ENCODE results near the gene FCN2.
"Not testable (repeated sequence)": the region's sequence is repeated elsewhere in the genome, so short reads cannot be mapped to it uniquely, and the experiment has no call there.

The FCN2 gene

DNA sequence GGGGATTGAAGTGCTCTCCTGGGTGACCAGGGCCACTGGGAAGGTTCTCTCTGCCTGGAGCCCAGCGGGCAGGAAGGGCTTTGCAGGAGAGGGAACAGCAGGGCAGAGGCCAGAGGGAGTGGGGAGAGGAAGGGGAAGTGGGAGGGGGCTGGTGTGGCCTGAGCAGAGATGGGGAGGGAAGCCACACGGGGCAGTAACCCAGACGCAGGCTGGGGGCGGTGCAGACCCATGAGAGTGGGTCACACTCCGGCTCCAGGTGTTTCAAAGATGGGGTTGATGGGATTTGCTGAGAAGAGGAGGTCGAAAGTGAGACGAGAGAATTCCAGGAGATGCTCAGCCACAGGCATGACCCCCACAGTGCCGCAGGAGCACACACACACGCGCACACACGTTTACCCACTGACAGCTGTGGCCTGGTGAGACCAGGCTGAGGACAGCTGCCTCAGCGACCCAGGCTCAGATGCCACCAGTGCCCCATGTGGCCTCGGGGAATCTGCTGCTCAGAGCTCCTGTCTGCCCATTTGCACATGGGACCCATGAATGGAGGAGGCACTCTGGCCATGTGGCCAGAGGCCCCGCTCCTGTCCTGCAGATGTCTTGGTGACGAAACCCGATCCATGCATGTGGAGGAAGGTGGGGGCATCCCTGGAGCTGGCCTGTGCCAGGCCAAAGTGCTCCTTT lies 32.7 kb upstream of the FCN2 start:
- DNase-seq (ENCODE audit: low read depth), result no peak

- DNase-seq (ENCODE audit: low read depth), result no peak
These were observed 32.1 kb upstream of the FCN2 start for GRCh38 chr9:134848504-134848903.

- DNase-seq (ENCODE audit: low read depth), result no peak
These were observed 30.0 kb upstream of the FCN2 start for GRCh38 chr9:134850611-134851010.

DNA sequence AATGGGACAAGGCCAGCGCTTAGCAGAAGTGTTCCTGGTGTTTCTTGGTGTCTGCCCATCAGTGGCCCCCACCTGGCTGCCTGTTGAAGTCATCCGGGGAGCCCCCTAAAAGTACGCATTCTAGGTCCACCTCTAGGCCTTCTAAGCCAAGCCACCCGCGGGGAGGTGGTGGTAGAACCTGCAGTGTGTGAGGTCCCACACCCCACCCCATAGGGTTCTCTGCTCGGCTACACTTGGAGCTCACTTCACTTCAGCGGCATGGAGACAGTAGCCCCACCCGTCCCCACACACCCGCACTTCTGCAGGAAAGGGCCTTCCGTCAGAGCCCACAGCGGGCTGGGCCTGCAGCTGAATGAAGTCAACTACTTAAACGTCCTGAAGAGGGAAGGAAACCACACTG lies 29.6 kb upstream of the FCN2 start:
- DNase-seq (ENCODE audit: low read depth), result no peak

DNA sequence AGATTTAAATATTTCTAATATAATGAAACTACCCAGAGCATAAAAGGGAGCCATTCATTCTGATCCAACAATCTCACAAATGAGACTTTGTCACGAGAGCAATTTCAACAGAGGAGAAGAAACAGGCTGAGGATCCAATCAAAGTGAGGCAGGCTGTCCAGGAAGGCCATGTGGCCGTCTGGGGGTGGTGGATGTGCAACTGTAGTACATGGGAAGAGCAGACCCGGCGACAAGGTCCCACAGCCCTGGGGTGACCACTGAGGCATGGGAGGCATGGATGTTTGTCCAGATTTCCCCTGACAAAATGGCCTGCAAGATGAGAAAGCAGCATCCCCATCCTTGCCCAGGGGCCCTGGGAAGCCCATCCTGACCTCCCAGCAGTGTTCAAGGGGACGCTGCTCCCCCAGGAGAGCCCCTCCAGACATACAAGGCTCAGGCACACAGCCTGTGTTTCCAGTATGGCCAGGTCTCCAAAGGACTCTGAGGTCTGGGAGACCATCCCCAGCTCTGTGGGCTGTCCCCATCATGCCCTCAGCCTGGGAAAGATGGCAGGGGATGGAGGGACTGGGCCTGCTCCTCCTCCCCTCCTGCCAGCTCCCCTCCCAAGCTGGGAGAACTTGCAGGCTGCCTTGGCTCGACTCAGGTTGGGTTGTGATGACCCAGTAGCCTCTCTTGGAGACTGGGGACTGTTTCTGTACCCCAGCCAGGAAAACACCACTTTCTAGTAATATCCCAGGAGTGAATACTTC lies 27.5 kb upstream of the FCN2 start:
- DNase-seq (ENCODE audit: low read depth), result no peak

DNA sequence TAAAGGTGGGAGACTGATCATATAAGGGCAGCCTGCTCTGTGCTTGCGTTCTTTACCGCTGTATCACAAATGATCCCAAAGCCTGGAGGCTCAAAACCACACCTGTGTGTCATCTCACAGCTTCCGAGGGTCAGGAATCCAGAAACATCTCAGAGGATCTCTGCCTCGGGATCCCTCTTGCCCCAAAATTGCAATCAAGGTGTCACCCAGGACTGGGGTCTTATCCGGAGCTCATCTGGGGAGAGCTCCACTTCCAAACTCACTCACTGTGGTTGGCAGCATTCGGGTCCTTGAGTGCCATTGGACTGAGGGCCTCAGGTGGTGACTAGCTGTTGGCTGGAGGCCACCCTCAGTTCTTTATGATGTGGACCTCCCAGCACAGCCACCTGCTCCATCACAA lies 26.7 kb upstream of the FCN2 start:
- DNase-seq (ENCODE audit: low read depth), result no peak

GRCh38 chr9:134854541-134854981 lies 26.0 kb upstream of the FCN2 start:
- DNase-seq (ENCODE audit: low read depth), result no peak

DNA sequence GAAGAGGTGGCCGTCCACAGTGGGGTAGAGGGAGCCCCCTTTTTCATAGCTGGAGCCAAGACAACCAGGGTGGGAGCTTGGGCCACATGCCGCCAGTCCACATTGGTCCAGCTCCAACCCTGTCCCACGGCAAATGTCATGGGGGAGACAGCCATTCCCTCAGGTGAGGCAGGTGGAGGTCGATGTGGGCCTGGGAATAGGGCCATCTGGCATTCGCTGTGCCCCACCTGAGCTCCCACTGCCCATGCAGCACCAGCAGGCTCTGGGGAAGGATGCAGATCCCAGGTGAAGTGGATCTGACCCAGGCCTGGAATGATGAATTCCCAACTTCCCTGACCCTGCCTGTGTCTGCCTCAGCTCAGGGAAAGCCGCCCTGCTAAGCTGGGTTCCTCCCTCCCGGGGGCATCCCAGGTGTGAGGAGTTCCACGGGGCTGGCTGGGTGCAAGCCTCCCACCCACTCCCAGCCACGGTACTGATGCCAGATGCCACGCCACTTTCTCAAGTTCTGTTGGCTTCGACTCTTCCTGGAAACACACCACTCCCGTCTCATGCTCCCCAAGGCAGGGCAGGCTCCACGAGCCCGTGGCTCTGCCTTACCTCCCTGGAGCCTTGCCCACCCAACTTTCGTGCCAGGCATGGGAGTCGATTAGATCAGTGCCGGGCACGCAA lies 25.2 kb upstream of the FCN2 start:
- no peak for DNase-seq (ENCODE audit: low read depth)

GRCh38 chr9:134855900-134856377 lies 24.7 kb upstream of the FCN2 start:
- DNase-seq (ENCODE audit: low read depth), result no peak

DNA sequence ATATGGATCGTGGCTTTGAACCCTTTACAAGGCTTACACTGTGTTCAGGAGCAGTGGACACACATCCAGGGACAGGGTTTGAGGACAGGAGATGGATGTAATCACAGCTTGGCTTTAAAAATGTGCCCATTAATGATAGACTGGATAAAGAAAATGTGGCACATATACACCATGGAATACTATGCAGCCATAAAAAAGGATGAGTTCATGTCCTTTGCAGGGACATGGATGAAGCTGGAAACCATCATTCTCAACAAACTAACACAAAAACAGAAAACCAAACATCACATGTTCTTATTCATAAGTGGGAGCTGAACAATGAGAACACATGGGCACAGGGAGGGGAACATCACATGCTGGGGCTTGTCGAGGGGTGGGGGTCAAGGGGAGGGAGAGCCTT lies 23.2 kb upstream of the FCN2 start:
- not testable (repeated sequence) for DNase-seq (ENCODE audit: low read depth)

DNA sequence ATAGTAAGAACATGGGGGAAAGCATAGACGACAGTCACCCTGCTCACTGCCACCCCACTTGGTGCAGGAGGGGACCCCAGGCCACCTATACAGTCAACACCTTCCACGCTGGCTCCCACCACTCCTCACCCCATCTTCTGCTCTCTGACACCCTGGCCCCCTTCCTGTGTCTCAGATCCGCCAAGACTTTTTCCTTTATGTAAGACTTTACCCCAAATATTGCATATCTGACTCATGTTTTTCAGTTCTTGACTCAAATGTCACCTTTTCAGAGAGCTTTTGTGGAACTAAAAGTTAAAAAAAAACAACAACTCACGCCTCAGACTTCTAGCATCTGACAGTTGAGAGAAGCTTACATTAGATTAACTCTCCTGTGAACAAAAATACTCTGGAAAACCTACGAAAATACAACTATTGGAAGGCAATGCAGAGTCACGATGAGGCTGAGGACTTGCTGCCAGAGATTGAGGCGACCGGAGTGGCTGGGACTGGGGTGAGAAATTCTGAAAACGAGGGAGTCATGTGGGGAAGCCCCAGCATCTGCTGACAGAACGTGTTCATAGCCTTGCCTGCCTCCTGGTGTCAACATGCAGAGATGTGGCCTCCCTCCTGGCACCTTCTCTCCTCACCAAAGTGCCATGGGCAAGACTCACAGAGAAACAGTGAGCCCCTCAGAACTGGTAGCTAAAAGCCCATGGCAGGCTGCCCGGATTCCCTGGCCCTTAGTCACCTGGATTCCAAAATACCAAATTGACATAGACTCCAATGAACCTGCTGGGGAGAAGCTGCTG lies 22.4 kb upstream of the FCN2 start:
- no peak for DNase-seq (ENCODE audit: low read depth)

GRCh38 chr9:134860510-134860909 lies 20.1 kb upstream of the FCN2 start:
- DNase-seq (ENCODE audit: low read depth), result no peak

DNA sequence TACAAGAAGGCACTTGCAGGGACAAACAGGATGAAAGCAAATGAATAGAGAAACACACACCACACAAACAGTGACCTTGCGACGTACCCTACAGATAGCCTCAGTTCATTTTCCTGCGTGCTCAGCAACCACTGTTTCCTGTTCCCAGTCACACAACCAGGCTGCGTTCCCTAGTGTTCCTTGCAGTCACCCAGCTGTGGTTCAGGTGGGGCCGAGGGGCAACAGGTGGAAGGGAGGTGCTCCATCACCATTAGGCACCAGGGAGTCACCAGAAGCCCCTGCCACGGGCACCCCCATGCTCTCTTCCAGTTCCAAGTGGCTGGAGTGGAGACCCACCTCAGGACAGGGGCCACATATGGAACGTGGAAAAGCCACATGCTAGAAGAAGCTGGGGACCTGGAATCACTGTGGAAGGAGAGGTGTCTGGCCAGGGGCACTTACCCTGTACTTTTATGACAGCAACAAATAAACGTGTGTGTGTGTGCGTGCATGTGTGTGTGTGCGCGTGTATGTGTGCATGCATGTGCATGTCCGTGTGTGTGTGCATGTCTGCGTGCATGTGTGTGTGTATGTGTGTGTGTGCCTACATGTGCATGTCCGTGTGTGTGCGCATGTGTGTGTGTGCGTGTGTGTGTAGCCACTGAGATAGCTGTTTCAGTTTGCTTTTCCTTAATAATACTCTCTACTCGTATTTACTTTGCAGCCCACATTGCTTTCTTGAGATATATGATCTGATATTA lies 18.8 kb upstream of the FCN2 start:
- DNase-seq (ENCODE audit: low read depth), result no peak

GRCh38 chr9:134863306-134863902 lies 17.2 kb upstream of the FCN2 start:
- no peak for DNase-seq (ENCODE audit: low read depth)

DNA sequence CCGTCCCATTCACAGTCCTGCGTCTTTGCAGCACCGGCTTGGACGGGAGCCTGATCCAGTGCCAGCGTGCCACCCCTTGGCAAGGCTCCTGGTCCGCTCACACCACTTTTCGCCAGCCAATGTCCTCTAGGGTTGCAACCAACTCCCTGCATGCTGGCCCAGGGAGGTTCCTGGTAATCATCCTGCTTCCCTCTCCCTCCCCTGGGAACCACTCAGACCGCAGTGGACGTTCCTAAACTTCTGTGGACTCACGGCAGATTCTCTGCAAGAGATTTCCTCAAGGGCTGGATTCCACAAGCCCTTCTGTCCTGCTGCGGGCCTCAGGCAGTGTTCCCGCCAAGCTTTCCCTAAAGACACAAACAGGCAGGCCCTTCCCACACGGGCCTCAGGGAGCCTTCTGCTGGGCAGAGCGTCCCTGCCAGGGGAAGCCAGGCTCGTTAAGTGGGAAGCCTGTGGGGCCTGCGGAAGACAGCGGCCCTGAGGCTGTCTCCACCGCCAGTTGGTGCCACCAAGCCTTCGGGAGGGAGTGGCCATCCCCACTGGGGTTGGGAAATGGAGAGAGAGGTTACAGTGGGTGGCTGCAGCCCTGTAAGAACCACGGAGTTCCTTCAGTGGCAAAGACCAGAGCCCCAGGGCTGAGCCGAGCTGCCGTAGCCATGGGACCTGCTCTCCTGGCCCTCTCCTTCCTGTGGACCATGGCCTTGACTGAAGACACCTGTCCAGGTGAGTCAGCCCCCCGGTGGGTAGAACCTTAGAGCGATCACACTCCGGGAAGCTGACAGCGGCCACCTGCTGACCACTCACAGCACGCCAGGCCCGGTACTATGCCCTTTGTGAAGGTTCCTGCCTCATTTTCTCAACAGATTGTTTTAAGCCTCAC lies 16.4 kb upstream of the FCN2 start:
- no peak for DNase-seq (ENCODE audit: low read depth)

GRCh38 chr9:134864821-134865190 lies 15.8 kb upstream of the FCN2 start:
- no peak for DNase-seq (ENCODE audit: low read depth)

DNA sequence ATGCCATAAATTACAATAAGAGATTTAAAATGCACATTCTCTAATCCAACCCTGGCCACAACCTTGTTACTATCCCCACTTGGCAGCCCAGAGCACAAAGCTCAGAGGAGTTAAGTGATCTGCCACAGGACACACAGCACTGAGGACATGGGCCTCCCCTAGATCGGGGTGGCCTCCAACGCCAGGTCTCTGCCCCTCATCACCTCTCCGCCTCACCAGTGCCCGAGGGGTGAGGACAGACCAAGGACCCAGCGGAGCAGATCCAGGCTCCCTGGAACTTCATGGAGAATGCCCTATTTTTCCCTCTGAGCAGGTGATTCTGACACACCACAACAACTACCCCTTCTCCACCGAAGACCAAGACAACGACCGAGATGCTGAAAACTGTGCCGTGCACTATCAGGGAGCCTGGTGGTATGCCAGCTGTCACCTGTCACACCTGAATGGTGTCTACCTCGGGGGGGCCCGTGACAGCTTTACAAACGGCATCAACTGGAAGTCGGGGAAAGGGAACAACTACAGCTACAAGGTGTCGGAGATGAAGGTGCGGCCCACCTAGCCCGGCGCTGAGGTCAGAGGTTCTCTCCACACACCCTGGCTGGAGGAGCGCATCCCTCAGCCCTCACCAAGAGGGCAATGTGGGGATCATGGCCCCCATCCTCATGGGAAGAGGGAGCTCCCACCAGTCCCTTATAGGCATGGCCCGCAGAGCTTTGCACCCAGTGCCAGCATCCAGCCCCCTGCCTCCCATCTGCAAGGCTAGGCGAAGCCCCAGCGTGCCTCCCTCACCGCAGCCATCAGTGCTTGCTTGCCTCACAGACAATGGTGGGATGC lies 12.5 kb upstream of the FCN2 start:
- no peak for DNase-seq (ENCODE audit: low read depth)

- no peak for DNase-seq (ENCODE audit: low read depth)
These were observed 11.7 kb upstream of the FCN2 start for GRCh38 chr9:134868751-134869553.

Measured in stimulated activated CD8-positive, alpha-beta memory T cell treated with anti-CD3 and anti-CD28 coated beads, Interleukin-15, amount 100 ng/mL, for 24 hours (primary cell).